MCF 10A (cell line): ENCODE data around the gene VWA5B1. TPM values are rescaled to one million over a fixed set of nuclear protein-coding genes. Genes with fewer than 3 reads are reported as not detected.

Experiments used
- BruUV-seq: library from RNA; stranded (reverse); fragments of 400-500 nt; replicated peaks from 2 replicates; lab custom pipeline; 2021; lab: Mats Ljungman, UMichigan
- CTCF ChIA-PET: fragments of 300-600 bp; sonication (Branson Sonifier 250); formaldehyde crosslinking; extraction: SDS; loops from one replicate; lab custom pipeline; 2021; ENCODE audit warnings: antibody characterized with exemption, inconsistent platforms; lab: Yijun Ruan, JAX
- POLR2A ChIA-PET: fragments of 300-600, 350-650 bp; sonication (Branson Sonifier 250); formaldehyde crosslinking; extraction: SDS; loops from one replicate; lab custom pipeline; 2020; ENCODE audit warnings: antibody characterized with exemption, inconsistent platforms; lab: Yijun Ruan, JAX
- DNase-seq: peaks from one replicate; pipeline ENCODE4 v3.0.0-alpha.2; 2018; ENCODE audit not compliant: unreplicated experiment
- H3K27ac Mint-ChIP-seq: one replicate; pipeline ENCODE4 v1.8.0; 2022; ENCODE audit warnings: mild to moderate bottlenecking, low read depth, mixed read lengths; ENCODE audit not compliant: unreplicated experiment
- H3K27me3 Mint-ChIP-seq: one replicate; pipeline ENCODE4 v1.8.0; 2022; ENCODE audit warnings: mixed read lengths; ENCODE audit not compliant: insufficient read depth, unreplicated experiment
- H3K36me3 Mint-ChIP-seq: one replicate; pipeline ENCODE4 v1.8.0; 2022; ENCODE audit warnings: mild to moderate bottlenecking, moderate library complexity, mixed read lengths; ENCODE audit not compliant: insufficient read depth, unreplicated experiment
- H3K4me1 Mint-ChIP-seq: one replicate; pipeline ENCODE4 v1.8.0; 2022; ENCODE audit warnings: mixed read lengths; ENCODE audit not compliant: insufficient read depth, unreplicated experiment
- H3K4me3 Mint-ChIP-seq: one replicate; pipeline ENCODE4 v1.8.0; 2022; ENCODE audit warnings: mild to moderate bottlenecking, moderate library complexity, mixed read lengths; ENCODE audit not compliant: unreplicated experiment
- H3K9me3 Mint-ChIP-seq: one replicate; pipeline ENCODE4 v1.8.0; 2022; ENCODE audit warnings: mixed read lengths; ENCODE audit not compliant: unreplicated experiment
- intact Hi-C: fragments of 100-400 bp; cut with micrococcal nuclease; formaldehyde crosslinking; loops from 2 replicates; pipeline ENCODE4 v1.14.1; 2022
- total RNA-seq: library from RNA; stranded (reverse); gene quantifications from 2 replicates; pipeline ENCODE4 v1.2.3, GENCODE V29; 2022
- TF ChIP-seq, protein P1 (sequence below): fragments of 200-600 bp; IDR thresholded peaks from one replicate; pipeline ENCODE4 v1.8.0; 2022; ENCODE audit warnings: antibody characterized with exemption, mild to moderate bottlenecking; ENCODE audit not compliant: unreplicated experiment

VWA5B1 gene
- total RNA-seq, 1 experiment from 2014 or later: not detected

DNA sequence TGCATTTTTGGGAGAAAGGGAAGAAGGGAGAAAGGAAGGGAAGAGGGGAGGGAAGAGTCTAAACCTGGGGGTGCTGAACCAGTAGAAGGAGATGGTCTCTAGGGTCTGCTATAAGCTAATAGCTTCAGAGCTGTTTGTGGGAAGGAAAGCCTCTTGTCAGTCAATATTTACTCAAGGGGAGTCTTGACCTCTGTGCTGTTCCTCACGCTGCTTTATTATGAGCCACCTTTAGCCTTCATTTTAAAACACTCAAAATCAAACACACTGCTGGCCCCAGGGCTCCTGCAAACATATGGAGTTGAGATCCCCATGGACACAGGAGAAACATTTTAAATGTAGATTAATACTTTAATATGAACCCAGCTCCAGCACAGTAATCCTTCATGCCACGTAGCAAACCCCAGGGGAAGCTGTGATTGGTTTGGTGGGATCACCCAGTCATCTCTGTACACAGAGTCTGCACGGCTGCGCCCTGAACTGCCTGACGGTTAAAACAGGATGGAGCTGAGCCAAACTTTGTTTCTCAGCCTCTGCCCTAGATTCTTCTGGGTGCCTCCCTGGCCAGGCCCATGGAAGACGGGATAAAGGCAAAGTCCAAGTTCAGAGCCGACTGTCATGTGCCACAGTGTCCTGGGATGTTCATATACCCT lies 40.2 kb upstream of the VWA5B1 start:
- BruUV-seq: no TSS peak
- Mint-ChIP-seq H3K4me3 (no peak overlapping the region), H3K27me3 (peaks cover 56% of the 10 kb centered on the region), H3K9me3 (no peaks in the 10 kb centered on the region), H3K27ac (no peak overlapping the region), H3K4me1 (peaks cover under 1% of the 10 kb centered on the region), H3K36me3 (no peaks in the 10 kb centered on the region)
- intact Hi-C loops: no loop called here
- no peak for DNase-seq
- TF ChIP-seq, protein P1, sequence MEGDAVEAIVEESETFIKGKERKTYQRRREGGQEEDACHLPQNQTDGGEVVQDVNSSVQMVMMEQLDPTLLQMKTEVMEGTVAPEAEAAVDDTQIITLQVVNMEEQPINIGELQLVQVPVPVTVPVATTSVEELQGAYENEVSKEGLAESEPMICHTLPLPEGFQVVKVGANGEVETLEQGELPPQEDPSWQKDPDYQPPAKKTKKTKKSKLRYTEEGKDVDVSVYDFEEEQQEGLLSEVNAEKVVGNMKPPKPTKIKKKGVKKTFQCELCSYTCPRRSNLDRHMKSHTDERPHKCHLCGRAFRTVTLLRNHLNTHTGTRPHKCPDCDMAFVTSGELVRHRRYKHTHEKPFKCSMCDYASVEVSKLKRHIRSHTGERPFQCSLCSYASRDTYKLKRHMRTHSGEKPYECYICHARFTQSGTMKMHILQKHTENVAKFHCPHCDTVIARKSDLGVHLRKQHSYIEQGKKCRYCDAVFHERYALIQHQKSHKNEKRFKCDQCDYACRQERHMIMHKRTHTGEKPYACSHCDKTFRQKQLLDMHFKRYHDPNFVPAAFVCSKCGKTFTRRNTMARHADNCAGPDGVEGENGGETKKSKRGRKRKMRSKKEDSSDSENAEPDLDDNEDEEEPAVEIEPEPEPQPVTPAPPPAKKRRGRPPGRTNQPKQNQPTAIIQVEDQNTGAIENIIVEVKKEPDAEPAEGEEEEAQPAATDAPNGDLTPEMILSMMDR: no peak
- ChIA-PET CTCF (no interaction called here), POLR2A (interaction anchor here (0.7 kb wide), 1 partner anchor 47 kb away, joined by 3 read pairs; no protein-coding TSS in a partner anchor)

GRCh38 chr1:20252587-20252986 lies 38.1 kb upstream of the VWA5B1 start:
- Mint-ChIP-seq H3K27me3 (peaks cover 39% of the 10 kb centered on the region), H3K9me3 (no peaks in the 10 kb centered on the region), H3K27ac (no peak overlapping the region), H3K36me3 (no peaks in the 10 kb centered on the region), H3K4me3 (no peak overlapping the region), H3K4me1 (peaks cover 6% of the 10 kb centered on the region)
- TF ChIP-seq, protein P1: no peak
- ChIA-PET CTCF (no interaction called here), POLR2A (no interaction called here)
- intact Hi-C loops: no loop called here
- BruUV-seq: no TSS peak
- no peak for DNase-seq

DNA sequence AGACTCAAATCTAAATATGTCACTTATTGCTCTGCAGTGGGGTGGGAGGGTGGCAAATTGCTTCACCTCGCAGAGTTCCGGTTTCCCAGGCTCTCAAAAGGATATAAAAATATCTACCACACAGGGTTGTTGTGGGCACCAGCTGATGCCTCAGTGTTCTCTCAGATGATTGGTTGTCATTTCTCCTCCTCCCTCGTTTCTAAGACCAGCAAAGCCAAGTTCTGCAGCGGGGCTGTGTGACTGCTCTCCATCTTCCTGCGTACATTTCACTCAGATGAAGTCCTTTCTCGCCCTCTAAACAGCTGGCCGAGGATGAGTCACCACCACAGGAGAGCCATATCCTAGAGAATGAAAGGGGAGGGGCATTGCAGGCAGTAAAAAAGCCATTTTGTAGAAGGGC lies 35.0 kb upstream of the VWA5B1 start:
- DNase-seq: peak; percentile 45
- no TSS peak for BruUV-seq
- Mint-ChIP-seq H3K9me3 (no peaks in the 10 kb centered on the region), H3K27ac (no peak overlapping the region), H3K4me3 (no peak overlapping the region), H3K27me3 (peaks cover 21% of the 10 kb centered on the region), H3K36me3 (no peaks in the 10 kb centered on the region), H3K4me1 (peaks cover 6% of the 10 kb centered on the region)
- ChIA-PET POLR2A (no interaction called here), CTCF (interaction anchor here (1.1 to 1.5 kb wide), 3 partner anchors 12 to 108 kb away, joined by 3 to 4 read pairs (median 3); no protein-coding TSS in a partner anchor)
- TF ChIP-seq, protein P1: no peak
- intact Hi-C loops: no loop called here

- Mint-ChIP-seq H3K9me3 (no peaks in the 10 kb centered on the region), H3K27me3 (peaks cover 11% of the 10 kb centered on the region), H3K4me1 (peaks cover 6% of the 10 kb centered on the region), H3K36me3 (no peaks in the 10 kb centered on the region), H3K4me3 (no peak overlapping the region), H3K27ac (no peak overlapping the region)
- POLR2A ChIA-PET: no interaction called here
- CTCF ChIA-PET: no interaction called here
- no peak for DNase-seq
- intact Hi-C loops: no loop called here
- TF ChIP-seq, protein P1: no peak
- BruUV-seq: no TSS peak
Observed at GRCh38 chr1:20259646-20260045, 31.0 kb upstream of the VWA5B1 start.
